CD4-positive, alpha-beta T cell treated with Interleukin-6 at 100 ng/mL for 8 hours (primary cell): ENCODE data around the gene LRRC47.
A peak's percentile ranks its signal among the peaks of the same experiment; 100 is the strongest.

Source experiments
- DNase-seq: peaks from one replicate; pipeline ENCODE4 v3.0.0-alpha.2; 2020; ENCODE audit warnings: mixed read lengths, low spot score

LRRC47 gene

DNA sequence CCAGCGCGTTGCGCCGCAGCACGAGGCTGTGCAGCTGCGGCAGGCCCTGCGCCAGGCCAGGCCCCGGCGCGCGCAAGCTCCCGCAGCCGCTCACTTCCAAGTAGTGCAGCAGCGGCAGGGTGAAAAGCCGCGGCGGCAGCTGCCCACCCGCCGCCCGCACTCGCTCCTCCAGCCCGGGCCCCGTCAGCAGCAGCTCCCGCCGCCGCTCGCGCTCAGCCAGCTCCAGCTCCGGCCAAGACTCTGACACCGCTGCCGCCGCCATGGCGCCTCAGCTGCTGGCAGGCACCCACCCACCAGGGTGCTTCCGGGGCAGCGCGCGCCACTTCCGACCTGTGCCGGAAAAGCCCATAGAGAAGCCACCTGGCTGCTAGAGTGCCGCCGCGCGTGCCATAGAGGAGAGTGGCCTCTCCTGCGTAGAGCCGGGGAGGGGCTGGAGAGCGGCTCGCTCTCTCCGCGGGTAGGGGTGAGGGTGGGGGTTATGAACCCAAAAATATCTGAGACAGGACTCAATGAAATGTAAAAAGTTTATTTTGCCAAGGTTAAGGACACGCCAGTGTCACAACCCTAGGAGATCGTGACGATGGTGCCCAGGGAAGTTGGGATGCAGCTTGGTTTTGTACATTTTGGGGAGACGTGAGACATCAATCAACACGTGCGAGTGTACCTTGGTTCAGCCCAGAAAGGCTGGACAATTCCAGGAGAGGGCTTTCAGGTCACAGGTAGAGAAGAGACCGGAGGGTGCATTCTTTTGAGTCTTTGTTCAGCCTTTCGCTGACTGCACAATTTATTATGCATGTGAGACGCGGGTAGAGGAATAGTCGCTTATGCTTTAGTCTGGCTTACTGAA is at the start of gene LRRC47:
LRRC47 (minus strand) TSS at position 284 of the 847 bp plus-strand sequence; CDS start at position 262, 22 bp downstream.
- DNase-seq, result peak; percentile 92

DNA sequence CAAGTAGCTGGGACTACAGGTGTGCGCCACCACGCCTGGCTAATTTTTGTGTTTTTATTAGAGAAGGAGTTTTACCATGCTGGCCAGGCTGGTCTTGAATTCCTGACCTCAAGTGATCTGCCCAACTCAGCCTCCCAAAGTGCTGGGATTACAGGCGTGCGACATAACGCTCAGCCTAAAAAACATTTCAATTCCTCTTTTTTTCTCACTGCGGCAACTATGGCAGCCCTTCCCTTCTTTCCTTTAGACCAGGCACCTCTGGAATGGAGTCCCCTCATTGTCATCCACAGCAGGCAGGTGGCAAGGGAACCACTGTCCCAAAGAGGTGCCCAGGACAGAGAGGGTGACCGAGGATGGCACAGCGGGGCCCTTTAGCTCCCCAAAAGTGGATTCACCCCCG is 46.6 kb upstream of the LRRC47 start:
- no peak for DNase-seq

DNA sequence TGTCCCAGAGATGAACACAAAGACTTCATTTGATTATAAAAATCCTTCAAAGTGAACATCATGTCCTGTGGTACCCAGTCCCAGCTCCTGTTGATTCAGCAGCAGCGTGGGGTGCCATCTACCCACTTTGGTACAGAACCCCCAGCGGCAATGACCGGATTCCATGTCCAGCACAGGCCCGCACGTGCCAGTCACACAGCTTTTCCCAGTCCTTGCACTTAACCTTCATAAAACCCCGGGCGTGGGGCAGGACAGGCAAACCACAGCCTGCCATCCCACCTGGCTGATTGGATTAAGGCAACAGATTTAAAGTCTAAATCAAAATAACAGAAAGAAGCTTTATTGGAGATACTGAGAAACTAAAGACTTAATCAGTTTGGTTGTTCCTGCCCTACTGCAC is 45.2 kb upstream of the LRRC47 start:
- DNase-seq, result no peak

DNA sequence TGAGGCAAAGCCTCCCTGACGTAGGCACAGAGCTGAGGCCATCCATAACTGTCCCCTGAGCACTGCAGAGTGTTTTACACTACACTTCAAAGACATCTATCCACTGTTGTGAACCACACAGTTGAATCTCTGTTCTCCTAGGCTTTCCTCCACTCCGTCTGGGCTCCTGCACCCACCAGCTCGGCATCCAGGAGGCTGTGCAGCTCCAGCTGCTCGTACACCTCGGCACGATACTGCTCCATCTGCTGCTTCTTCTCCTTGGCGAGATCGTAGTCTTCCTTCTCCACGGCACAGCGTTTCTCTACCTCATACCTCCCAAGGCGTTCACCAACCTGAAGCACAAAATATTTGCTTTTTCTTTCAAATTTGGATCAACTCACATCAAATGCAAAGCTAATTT is 42.5 kb upstream of the LRRC47 start:
- DNase-seq, result no peak

DNA sequence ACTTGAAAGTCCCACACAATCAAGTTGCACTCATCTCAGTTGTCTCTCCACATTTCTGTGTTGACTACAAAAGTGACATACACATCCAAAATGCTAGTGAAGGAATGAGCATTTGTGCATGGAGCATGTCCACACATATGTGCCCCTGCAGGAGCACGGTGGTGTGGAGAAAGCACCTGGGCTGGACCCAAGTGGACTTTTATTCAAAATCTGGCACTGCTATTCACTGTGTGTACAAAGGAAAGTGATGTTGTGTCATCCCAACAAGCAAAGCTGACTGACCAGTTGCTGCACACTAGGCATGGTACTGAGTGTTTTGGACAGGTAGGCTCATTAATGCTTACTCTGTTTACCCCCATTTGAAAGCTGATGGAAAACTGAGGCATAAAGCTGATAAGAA is 41.4 kb upstream of the LRRC47 start:
- no peak for DNase-seq

DNA sequence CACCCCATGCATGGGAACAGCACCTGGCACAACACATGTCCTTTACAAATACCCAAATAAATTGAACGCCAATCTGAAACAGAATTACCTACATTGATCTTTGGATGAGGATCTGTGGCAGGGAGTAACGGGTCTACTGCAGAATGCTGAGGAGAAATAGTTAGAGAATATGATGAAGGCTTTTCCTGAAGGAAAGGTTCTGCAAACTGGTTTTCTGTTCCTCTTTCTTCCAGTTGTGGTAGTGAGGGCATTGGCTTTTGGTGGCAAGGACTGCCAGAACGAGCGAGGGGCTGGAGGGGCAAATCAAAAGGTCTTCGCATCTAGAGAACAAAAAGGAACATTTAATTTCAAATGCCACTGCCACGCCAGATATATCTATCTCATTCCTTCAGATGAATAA is 40.9 kb upstream of the LRRC47 start:
- no peak for DNase-seq

DNA sequence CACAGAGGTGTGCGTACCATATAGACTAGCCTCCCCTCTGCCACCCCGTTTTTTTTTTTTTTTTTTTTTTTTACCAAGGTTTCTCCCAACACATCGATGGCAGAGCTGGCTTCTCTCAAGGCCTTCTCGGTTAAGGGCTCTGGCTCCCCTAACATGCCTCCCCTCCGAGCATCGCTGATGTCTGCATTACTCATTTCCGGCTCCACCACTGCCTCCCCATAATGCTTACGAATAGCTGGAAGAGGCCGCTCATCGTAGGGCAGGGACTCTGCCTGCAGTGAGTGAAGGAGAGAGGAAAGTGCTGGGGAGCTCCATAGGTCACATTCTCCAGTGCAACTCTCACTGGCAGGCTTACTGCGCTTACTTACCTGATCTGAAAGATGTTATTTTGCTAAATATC is 40.1 kb upstream of the LRRC47 start:
- DNase-seq, result no peak

DNA sequence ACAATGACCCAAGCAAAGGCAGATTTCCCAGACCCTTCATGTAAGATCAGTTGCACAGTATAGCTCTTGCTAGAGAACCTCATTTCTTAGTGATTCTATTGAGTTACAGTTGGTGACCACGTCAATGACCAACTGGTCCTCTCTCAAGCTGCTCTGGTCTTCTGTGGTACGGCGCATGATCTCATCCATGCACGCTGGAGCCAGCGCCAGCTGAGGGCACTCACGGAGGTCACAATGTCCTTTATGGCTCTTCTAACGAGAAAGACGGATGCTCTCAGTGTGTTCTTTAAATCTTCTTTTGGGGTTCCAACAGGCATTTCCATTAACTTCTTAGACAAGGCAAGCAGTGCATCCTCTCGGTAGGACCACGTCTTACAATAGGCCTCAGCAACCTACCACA is 38.4 kb upstream of the LRRC47 start:
- DNase-seq, result no peak

DNA sequence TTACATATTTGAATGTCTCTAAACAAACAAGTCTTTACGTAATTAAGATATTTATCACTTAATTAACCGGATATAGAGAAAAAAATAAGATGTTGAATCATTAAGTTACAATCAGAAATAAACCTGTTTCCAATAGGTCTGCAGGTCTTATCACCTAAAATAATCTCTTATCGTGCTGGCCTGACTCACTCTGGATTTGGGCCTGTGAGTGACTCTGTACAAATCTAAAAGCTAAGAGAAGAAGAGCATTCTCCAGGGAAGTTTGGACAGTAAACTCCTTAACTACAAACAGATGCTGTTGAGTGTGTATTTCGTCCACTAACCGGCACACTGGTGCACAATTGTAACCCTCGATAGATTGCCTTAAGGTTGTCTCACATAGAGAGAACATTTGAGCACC is 35.4 kb upstream of the LRRC47 start:
- no peak for DNase-seq

DNA sequence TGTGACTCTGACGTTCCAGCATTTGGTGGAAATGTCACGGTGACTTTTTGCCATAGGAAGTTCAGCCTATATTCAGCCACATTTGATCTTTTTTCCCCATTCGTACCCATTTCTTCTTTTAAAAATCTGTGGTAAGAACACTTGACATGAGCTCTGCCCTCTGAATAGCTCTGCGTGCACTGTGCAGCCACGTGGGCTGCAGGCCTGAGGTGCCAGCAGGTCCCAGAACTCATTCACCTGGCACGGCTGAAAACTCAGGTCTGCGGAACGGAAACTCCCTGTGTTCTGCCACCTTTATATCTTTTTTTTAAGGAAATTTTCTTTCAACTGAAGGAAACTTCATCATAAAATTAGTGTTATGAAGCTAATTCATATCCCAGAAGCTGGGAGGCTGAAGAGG is 32.1 kb upstream of the LRRC47 start:
- no peak for DNase-seq

DNA sequence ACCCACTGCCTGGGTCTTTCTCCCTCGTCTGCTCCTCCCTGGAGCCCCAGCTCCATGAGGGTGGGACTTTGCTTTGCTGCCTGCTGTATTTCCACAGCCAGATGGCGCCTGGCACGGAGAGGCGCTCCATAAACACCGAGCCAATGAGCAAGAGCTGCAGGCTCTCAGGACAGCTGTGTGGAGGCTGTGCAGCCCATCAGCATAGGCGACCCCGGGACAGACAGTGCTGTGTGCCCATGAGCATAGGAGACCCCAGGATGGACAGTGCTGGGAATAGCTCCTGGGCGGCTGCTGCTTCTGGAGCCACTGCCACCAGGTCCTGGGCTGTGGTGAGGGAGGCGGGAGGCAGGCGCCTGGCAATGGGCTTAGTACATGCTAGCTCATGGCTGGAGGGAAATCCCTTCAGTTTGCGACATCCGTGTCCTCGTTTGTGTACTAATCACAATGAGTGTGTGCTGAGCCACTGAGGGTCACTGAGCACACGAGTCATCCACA is 31.6 kb upstream of the LRRC47 start:
- DNase-seq, result no peak

DNA sequence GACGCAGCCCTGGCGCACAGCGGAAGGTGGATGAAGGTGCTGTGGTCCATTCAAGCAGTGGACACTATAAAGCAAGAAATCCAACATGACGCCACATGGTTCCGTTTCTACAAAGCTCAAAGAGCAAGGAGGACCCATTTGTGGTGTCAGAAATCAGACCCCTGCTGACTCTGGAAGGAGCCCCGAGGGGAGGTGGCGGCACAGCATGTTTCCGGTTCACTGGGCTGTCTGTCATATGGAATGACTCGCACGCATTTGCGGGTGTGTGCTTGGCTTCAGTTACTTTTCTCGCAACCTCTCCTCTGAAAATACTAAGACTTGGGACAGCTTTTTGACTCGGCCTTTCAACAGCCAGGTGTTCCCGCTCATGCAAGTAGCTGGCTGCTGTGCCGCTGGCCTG is 29.1 kb upstream of the LRRC47 start:
- DNase-seq, result no peak

DNA sequence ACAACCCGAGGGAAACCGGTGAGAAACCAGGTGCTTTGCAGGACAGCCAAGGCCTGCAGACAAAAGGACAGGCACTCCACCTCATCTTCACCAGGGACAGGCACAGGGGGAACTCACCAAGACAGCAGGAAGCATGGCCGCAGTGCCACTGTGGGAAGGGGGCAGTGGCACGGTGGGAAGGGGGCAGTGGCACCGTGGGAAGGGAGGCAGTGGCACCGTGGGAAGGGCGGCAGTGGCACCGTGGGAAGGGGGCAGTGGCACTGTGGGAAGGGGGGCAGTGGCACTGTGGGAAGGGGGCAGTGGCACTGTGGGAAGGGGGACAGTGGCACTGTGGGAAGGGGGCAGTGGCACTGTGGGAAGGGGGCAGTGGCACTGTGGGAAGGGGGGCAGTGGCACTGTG is 28.4 kb upstream of the LRRC47 start:
- no peak for DNase-seq

DNA sequence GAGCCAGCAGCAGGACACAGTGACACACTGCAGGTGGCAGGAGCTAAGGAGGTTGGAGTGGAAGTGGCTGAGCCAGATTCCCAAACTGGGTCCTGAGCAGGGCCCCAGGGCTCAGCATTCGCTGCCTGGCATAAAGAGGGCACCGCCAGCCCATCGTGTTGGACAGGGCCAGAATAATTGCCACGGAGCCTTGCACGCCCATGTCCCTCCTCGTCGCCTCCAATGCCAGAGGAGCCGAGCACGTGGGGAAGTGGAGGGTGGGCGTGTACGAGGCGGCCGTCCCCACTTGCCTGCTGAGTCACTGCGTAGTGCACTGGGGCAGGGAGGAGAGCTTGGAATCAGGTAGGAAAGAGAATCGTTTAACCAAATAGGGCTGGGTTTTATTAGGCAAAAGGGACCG is 26.1 kb upstream of the LRRC47 start:
- no peak for DNase-seq

DNA sequence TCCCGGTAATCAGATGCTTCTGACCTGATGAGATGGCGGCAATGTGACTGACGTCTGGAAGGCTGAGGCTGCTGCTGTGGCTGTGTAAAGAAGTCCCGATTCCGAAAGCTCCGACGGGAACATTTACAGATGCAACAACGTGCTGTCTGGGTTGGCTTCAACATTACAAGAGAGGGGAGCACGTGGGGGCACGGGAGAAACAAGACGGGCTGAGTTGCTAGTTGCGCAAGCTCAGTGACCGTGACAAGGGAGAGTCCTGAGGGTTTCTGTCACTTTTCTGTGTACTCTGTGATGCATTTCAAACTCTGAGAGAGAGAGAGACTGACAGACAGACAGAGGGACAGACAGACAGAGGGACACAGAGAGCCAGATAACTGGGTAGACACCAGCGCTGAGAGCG is 25.6 kb upstream of the LRRC47 start:
- DNase-seq, result no peak

DNA sequence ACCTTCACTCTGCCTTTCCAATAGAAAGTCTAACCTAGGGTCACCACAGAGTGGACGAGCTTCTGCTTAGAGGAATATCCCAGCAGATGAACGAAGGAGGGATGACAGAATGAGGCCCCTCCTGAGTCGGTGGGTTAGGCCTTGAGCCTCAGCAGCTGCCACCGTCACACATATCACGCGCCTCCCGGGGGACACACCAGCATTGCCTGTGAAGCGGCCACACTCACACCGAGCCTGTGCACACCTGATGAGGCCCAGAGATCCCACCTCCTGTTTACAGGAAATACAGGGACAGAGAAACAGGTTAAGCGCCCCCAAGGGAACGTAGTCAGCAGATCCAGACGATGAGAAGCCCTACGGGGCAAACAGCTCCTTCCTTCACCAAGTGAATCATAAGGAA is 25.1 kb upstream of the LRRC47 start:
- DNase-seq, result no peak

DNA sequence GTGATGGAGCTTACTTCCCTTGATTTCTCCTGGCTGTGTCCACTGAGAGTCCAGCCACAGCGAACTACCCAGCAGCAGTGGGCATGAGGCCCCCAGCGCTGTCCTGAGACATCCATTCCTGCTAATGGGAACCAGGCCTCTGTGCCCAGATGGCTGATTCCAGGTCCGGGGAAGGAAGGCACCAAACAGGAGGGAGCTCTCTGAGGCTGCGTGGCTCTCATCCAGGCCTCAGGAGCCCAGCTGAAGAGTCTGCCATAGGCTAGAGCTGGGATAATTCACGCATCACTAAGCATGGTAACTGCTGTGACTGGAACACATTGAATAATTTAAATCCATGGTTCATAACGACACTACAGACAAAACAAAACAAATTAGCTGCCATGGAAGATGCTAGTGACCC is 24.7 kb upstream of the LRRC47 start:
- DNase-seq, result no peak

DNA sequence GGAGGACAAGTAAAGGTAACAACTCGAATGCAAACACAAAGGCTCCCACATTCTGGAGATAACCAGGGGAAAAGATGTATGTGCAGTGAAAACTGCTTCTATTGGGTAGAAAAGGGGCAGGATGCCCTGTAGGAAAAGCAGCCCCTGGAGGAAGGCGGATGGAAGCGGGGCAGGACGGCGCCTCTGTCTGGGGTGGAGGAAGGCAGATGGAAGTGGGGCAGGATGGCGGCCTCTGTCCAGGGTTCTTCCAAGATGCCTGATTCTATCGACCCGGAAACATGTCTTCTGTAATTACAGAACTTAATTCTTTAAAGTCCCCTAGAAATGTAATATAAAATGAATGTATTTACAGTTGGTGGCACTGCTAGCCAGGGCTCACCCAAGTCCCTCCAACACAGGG is 24.0 kb upstream of the LRRC47 start:
- no peak for DNase-seq

DNA sequence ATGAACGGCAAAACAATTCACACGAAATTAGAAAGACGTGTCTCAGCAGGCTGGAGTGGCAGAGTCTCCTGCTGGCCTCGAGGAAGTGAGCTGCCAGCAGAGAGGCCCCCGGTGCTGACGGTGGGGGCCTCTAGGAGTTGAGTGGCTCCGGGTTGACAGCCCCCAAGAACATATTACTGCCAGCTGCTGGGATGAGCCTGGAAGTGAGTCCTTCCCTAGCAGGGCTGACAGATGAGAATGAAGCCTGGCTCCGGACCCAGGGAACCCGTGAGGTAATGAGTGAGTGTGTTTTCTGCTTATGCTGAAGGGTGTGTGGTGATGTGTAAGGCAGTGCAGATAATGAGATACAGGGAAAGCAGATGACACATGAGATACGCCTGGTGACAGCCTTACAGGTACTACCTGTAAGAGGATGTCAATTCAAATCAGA is 23.5 kb upstream of the LRRC47 start:
- DNase-seq, result no peak

DNA sequence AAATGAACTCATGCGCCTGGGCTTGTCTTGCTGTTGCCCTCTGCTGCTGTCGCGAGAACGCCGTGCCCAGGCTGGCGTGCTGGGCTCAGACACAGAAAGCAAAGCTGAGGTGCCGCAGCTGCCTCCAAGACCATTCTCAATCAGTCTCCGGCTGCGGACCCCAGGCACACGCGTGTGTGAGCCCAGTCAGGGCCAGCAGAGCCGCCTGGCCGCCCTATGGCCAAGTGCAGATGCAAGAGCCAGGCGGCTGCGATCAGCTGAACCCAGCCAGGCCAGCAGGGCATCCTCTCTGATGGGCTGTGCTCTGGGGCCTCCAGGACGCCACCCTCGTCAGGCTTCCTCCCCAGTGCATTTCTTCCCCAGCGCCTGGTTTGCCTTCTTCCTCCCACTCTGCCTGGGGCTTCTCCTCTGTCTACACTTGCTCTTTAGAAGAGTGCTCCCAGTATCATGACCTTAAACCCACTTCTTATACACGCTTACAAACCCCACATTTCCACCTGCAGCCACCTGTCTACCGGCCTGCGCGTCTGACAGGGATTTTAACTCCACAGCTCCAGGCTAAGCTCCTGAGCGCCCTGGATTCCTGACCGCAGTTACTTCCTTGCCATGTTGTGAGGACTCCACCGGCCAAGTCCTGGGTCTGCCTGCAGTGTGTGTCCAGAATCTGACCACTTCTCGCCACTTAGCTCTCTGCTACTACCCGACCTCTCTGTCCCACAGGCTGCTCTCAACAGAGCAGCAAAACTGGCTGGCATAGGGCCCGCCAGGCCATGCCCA is 21.7 kb upstream of the LRRC47 start:
- DNase-seq, result no peak

DNA sequence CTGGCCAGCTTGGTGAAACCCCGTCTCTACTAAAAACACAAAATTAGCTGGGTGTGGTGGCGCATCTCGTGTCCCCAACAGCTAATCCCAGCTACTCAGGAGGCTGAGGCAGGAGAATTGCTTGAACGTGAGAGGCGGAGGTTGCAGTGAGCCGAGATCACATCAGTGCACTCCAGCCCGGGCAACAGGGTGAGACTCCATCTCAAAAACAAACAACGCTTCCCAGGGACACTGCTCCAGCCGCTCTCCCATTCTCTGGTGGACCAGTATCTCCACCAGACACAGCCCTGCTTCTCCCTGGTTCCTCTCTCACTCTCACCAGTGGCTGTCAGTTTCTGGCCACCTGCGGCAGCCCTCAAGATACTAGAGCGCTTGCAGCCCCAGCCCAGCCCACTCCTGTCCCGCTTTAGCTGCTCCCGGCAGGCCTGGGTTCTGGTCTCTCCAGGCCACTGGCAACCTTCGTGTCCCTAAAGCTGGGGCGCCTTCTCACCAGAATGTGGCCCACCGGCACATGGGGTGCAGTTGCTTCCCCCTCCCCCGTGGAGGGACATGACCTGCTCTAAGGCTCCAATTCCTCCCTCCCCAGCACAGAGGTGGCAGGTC is 20.9 kb upstream of the LRRC47 start:
- no peak for DNase-seq

DNA sequence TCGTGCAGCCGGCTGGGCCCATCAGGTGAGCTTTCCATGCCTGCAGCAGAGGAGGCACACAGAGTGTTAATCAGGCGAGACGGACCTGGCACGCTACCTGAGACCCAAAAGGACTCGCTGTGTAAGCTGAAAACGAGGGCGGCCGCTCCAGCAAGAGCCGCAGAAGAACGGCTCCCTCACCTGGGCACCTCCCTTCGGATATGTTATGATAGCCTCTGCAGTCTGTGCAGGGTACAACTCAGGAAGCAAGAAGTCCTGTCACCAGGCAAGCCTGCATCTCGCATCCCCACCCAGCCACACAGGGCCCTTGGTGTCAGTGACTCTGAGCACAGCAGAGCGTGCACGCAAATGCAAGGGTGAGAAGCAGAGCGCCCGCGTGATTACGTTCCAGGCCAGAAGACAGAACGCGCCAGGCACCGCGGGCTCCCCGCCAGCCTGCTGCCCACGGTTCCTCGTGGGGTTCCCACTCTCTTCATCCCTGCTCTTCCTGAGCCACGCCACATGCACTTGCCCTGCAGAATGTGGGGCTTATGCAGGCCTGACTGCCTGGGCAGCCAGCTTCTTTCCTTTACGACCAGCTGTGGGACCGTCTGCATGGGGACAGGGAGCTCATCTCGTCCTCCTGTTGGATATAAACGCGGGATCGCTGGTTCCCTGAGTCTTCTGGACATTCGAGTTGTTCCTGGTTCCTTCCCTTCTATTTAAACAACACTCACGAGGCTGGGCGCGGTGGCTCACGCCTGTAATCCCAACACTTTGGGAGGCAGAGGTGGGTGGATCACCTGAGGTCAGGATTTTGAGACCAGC is 20.2 kb upstream of the LRRC47 start:
- no peak for DNase-seq
